Glomerular endothelial cell (primary cell): ENCODE results near the gene ATP6V1G3. TPM values are rescaled to one million over a fixed set of nuclear protein-coding genes. Genes with fewer than 3 reads are reported as not detected.
"Not testable (repeated sequence)": the region's sequence is repeated elsewhere in the genome, so short reads cannot be mapped to it uniquely, and the experiment has no call there.

ENCODE experiments used
- DNase-seq: peaks from one replicate; pipeline ENCODE4 v3.0.0-alpha.2; 2011; ENCODE audit warnings: low read depth, low spot score; ENCODE audit errors: extremely low read depth
- total RNA-seq: library from RNA; depleted of rRNA; stranded (reverse); fragments of >200 nt; gene quantifications from 2 replicates; pipeline ENCODE4 v1.2.3, GENCODE V29; 2015

Gene ATP6V1G3
- total RNA-seq, 1 donor from 2014 or later: not detected

DNA sequence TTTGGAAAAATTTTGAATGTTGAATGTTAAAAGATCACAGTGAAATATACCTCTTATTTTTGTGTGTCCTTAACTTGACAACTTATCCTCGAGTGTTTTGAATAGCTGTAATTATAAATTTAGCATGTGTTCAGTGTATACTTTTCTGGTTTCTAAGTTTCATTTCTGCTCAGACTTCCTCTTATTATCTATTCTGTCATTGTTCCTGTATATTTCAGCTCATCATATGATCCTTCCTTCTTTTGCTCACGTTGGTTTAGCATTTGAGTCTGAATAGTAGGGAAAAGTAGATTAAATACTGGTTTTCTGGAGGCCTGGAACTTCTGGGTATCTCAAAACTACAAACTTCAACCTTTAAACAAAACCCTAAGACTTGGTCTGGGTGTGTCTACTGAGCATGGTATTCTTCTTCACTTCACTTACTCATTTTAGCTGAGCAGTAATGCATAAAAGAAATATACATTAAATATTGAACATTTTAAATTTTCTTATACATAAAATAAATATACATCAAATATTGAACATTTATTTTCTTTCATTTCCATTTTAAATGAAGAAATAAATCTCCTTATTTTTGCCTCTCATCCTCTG lies 3.3 kb upstream of the ATP6V1G3 start:
- DNase-seq: no peak

DNA sequence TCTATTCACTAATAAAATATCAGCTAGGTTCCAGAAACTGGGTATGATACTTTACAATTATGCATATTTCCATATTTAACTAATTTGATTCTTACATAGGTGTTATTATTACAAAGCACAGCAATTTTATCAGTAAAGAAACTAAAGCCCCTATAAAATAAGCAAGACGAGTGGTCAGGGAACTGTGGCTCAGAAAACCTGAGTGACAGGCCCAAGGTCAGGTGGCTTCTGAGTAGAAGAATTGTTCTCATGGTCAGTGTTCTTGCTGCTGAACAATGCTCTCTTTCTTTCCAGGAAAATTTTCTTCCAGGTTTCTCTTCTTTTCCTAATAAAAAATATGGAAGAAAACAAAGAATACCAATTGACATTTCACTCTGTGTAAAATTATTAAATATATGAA lies 2.2 kb upstream of the ATP6V1G3 start:
- no peak for DNase-seq

DNA sequence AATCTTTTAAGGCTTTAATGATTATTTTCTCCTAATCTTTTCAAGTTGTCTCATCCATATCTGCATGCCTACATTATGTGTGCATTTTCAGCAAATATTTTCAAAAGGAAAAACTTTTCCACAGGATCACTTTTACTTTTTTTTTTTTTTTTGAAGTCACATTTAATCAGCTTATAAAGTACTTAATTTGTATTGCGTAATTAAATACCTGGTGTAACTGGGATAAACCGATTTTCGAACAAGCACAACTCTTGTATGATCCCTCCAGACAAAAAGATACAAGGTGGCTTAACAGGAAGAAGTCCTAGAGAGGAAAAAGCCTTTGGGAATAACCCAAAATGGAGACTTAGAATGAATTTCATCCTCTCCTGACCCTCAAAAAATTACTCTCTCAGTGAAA lies 1.3 kb upstream of the ATP6V1G3 start:
- no peak for DNase-seq

DNA sequence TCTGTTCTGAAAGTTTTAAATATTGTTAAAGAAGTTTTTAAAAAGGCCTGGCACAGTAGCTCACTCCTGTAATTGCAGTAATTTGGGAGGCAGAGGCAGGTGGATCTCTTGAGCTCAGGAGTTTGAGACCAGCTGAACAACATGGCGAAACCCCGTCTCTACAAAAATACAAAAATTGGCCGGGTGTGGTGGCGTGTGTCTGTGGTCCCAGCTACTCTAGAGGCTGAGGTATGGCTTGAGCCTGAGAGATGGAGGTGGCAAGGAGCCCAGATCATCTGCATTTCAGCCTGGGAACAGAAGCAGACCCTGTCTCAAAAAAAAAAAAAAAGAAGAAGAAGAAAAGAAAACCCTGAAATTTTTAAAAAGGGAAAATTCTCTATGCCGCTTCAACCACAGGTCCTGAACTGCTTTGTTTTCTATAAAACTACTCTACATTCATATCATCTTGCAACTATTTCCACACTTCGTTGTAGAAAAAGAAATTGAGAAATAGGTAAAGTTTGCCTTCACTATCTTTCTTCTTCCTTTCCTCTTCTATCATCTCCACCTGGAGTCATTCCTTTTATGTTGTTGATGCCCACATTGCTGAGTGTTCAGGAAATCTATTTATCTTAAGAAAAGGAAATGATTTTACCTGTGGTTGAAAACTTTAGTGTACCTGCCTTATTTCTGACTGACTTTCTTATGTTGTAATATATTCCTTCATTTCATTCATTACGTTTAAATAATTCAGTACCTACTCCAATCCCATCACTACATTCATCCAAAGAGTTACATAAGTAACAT lies 1.7 kb downstream of the ATP6V1G3 start:
- DNase-seq: no peak

DNA sequence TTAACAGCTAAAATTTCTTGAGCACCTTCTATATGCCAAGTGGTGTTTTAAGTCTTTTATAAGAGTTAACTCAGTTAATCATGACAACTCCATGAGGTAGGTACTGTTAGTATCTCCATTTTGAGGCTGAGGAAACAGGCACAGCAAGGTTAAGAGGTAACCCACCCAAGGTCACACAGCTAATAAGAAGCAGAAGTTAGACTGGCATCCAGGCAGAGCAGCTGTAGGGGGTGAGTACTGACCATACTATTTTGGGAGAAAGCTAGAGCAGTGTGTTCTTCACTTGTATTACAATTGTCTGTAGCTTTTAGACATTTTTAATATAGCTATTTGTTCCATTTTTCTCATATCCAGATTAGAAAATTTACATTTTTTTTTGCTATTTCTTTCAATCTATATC lies 4.8 kb downstream of the ATP6V1G3 start:
- DNase-seq: no peak

DNA sequence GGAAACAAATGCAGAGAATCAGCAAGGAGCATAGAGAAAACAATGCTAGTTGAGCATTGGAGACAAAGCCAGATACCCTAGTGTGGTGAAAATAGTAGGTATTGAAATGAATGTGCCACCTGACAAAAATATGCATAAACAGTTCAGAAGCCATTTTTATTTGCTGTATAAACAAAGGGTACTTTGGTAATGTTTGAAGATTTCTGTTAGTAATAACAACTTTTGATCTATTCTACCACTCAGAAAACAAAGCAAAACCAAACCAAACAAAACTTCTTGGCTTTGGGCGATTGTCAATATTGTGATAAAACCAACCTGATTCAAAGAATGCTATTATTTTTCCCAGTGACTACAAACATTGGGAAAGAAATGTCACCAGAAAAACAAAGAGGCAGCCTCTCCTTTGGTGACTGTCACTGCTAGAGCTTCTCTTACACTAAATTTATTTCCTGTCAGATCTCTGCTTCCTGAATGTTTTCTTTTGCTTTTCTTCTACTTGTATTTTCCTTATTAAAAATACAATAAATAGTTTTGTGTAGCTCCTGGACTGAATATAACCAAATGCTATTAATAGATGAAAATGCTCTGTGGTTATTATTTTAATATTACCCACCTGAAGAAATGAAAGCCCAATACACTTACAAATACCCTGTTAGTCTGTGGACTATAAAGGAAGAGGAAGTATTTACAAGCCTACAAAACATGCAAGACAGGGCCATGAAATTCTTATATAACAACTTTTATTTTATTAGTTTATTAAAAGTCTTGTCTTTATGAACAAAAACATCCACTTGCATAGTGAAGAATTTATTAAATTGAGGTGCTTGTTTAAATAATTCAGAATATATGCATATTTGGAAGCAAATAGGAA lies 5.7 kb downstream of the ATP6V1G3 start:
- DNase-seq: no peak

DNA sequence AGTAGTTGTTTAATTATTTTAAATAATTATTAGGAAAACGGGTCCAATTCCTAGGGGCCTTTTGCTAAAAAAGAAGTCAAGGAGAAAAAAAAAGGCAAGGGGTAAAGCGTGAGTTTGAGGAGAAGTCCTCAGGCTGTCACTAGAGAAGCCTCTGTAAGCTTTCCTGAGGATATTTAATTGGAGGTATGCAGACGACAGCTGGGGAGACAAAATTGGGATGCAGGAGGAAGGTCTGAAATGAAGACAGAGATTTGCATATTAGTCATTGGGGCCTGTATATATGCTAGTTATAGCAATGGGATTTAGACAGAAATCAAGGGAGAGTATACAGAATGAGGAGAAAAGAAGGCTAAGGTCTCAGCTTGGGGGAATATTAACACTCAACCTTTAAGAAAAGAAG lies 8.6 kb downstream of the ATP6V1G3 start:
- no peak for DNase-seq

DNA sequence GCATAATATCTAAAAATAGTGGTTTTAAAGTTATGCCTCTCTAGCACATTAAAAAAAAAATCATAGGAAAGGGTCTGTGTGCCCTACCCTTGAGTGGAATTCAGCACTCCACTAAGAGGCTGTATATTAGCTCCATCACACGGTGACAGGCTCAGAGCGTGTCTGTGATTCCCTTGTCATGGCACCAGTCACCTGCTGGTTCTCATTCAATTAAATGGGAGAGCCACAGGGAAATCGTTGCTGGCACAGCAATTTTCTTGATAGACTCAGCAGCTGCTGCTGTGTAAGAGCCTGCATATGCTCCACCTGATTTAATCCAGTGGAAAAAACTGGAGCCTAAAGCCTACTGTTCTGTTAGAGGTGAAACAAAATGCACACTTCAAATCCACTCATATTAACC lies 9.5 kb downstream of the ATP6V1G3 start:
- no peak for DNase-seq

DNA sequence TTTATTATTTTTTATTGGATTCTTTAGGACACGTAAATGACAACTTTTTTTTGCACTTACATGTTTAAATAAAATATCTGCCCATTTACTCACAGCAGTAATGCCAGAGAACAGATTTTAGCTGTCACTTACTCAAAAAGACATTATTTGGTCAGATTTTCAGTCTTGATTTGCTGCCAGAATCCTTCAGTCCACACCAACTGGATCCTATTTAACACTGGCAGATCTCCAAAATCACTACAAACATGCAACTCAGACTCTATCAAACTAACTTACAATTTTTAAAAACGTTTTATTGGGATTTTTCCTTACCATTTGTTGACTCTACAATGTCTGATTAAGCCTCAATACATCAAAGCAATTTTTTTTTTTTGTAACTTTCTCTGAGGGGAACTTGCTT lies 11.1 kb downstream of the ATP6V1G3 start:
- DNase-seq: no peak

DNA sequence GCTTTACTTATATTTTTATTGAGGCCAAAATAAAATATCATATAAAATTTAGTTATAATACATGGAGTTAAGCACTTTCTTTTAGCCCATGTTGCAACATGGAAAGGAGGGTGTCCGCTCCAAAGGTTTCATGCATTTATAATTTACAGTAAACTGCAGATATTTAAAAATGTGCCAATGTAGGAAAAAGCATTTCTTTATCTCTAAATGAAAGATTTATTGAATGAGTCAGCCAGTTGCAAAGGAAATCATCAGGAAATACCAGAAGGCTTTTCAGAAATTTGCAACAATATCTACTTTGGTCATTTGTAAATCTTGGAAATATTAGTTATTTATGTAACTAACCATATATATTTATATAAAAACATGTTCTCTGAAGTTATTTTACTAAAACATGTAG lies 12.1 kb downstream of the ATP6V1G3 start:
- DNase-seq: peak; percentile 29

DNA sequence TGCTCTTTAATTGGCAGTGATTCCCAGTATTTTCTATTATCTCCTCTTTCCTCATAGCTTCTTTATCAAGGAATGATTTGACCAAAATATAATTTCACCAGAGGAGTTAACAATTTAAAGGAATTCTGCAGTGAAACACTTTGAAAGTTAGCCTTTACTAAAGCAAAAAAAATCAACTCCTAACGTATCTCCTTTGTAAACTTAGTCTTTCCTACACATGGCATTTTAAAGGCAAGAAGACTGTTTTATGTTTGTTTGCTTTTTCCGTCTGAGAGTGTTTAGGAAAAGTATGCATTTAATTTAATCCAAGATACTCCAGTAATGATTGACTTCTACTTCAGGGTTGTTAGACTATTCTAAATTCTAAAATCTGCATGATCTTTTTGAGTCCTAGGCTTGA lies 15.9 kb downstream of the ATP6V1G3 start:
- DNase-seq: no peak

DNA sequence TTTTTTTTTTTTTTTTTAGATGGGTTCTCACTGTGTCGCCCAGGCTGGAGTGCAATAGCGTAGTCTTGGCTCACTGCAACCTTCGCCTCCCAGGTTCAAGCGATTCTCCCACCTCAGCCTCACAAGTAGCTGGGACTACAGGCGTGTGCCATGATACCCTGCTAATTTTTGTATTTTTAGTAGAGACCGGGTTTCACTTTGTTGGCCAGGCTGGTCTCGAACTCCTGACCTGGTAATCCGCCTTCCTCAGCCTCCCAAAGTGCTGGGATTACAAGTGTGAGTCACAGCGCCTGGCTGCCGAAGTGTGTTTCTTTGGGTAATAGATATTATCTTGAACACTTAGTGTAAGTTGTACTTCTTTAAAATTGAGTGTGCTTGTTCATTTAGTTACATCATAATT lies 16.4 kb downstream of the ATP6V1G3 start:
- DNase-seq: not testable (repeated sequence)

DNA sequence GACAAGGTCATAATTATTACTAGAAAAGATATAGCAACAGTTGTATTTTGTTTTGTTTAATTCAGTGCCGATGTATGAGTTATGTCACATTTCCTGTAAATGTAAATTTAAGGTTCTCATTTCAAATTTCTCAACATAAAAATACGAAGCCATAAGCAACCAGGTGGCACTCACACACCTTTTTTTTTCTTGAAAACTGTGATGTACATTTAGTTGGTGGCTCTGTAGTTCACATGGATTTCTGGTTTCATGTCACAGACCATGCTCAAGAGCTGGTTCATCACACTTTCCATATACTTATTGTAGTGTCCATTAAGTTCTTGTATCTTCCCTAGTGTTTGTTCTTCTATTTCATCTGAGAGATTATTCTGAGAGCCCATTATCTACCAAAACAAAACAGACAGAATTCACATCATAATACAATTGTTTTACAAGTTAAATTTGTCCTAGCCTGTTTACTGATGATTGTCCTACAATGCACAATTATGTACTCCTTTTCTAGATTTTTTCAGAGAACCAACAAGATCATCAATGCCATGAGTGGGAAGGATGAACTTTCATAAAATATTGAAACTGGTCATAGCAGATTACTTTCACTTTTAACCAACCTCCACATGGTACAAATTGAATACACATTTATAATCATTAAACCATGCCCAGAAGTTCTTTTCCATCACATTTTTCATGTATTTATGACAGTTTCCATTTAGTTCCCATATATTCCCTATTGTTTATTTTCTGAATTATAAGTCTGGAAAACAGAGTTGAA lies 17.1 kb downstream of the ATP6V1G3 start:
- no peak for DNase-seq

DNA sequence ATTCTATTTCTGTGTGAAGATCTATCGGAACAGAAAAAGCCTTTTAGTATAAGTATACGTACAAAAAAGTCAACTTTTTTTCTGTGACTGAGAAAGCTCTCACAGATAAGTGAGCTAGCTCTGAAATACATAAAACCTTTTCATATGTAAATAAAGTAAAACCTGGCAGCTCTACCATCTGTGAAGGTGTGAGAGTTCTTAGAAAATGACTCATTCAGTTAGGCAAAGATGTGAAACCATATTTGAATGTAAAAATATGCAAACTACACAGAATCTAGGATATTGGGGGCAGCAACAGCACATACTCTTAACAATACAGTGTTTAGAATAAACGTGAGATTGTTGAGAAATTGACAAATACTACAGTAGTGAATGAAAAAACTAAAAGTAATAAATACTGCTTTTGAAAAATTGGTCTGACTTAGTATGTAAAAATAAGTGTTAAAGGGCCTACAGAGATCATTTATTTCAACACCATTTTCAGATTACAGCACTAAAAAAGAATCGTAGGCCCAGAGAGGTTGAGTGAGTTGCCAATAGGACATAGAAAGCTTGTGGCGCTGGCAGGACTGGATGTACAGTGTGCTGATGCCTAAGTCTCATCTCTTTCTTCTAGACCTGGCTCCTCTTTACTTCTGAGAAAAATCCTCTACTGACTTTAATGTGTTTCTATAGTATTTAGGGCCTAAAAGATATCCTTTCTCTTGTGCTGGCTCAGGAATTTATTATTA lies 19.8 kb downstream of the ATP6V1G3 start:
- no peak for DNase-seq

DNA sequence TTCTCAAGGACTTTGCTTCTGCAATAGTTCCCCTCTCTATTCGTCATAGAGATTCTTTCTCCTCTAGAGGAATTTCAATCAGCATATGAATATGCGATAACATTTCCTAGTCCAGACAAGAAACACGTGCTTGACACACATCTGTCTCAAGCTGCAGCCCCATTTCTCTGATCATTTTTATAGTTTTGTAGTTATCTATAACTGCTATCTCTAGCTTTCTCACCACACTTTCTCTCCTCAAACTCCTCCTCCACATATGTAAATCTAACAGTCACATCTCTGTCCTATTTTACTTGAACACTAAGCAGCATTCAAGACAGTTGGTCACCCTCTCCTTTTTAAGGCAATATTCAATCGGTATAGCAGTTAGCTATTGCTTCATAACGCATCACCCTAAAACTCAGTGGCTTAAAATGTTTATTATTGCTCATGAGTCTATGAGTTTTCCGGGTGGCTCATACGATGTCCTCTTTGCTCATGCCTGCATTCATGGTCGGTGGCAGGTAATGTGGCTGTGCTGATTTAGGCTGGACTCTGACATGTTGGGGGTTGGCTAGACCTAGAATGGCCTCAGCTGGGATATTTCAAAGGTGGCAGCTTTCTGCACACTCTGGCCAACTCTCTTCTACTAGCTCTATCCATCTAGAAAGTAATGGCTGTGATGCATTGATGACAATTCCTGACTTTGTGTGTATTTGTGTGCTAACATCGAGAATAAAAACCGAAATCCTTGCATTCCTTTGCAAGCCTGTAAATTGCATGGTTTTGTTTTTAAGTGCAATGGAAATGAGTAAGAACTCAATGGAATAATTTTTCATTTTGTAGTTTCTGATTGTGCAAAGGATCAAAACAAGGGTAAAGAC lies 20.6 kb downstream of the ATP6V1G3 start:
- DNase-seq: no peak

DNA sequence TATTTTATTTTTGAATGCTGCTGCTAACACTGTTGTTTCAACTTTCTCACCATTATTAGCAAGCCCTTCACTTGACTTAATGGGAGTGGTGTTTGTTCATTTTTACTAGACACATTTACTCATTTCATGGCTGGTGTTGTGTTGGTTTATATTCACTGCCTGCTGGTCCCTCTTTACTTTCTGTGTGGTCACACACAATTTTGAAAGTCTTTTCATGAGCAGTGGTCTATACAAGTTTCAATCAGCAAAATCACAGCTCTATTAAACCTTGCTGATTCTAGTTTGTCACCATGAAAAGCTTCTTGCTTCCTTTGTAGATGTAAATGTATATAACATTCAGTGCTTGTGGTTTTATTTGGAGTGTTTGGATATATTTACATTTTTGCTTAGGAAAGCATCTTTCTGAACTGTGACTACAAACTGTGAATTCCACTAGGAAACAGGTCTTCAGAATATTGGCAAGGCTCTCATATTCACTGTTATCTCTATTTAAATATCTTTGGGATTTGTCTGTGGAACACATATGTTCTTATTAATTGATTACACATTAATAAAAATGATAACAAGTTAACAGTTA lies 22.8 kb downstream of the ATP6V1G3 start:
- no peak for DNase-seq

DNA sequence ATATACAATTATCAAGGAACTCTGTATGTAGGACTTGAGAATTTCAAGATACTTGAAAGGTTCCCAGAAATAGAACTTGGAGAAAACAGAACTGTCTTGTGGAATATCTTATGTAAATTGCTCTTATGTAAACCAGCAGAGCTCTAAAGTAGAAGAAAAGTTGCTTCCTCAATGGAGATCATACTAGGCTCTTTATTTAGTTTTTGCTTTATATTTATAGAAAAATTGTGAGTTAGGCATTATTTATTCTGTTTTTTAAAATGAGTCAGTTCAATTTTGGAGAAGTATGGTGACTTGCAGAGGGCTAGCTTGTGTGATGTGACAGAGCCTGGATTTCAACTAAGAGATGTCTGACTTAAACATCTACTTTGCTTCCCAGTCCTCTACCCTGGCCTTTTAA lies 40.4 kb downstream of the ATP6V1G3 start:
- no peak for DNase-seq

DNA sequence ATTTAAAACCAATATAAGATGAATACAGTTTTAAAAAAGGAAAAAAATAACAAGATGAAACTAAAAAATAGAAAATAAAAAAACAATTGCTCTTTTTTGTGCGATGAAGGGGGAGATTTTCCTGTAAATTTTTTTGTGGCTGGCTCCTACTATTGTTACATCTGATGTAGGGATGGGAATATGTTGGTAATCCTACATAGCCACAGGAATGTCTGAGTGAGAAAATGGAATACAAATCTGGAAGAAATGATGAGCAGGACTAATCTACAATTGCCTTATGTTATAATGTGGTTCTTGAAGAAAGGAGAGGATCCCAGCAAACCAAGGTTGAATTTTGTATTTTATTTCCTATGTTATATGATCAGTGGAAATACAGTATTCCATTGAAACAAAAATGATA lies 40.9 kb downstream of the ATP6V1G3 start:
- DNase-seq: no peak

DNA sequence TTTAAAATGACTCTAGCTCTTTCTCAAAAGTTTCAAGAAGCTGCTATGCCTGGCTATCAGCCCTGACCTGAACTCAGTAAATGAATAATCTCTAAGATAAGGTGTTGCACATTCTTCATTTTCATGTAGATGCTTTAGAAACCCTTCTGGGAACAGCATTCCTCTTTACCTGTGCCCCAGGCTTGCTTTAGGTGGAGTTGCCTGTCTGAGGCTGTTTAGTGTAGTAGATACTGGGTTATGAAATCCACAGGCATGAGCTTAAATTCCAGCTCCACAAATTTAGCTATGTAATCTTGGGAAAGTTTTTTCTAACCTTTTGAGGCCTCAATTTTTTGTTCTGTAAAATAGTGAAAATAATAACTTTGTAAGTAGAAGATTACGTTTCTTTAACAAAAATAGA lies 41.6 kb downstream of the ATP6V1G3 start:
- no peak for DNase-seq
